Measurements from ENCODE around the gene ZBED2.
"Not testable (repeated sequence)": the region's sequence is repeated elsewhere in the genome, so short reads cannot be mapped to it uniquely, and the experiment has no call there.

Gene ZBED2

DNA sequence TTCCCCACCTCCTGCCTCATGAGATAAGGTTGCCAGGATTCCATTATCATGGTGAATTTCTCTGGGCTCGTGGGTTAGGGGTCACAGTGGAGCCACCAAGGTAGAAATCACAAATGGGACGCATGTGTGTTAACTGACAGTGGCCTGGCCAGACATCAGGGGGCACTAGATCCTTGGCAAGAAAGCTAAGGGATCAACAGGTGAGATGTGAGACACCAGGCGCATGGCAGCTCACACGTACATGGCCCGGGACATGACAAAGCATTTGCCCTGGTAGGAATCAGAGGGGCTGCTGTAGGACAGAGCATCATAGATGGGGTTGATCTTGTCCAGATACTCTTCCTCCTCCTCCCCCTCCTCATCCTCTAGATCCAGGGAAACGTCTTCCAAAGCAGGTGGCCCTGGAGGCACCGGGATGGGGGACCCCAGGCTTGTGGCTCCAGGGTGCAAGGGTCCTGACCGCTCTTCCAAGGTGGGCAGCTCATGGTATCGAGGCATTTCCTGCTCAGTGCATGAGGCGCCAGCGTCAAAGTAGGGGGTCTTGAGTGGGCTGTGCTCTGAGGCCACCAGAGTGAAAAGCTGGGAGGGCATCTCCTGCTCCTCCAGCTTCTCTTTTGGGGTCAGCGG is 24.6 kb downstream of the ZBED2 start:
- Histone ChIP-seq H3K36me3 (ENCODE audit: control insufficient read depth, insufficient read depth, low read length, severe bottlenecking) (no peaks in the 10 kb centered on the region), H3K27me3 (replicated peaks; ENCODE audit: control insufficient read depth, insufficient read depth, low read length) (no peaks in the 10 kb centered on the region), H3K9ac (ENCODE audit: low read length) (no peak overlapping the region), H3K4me1 (ENCODE audit: control insufficient read depth, insufficient read depth, low read length) (no peaks in the 10 kb centered on the region), H3K4me3 (ENCODE audit: low read length) (no peak overlapping the region), H3K9me3 (ENCODE audit: control insufficient read depth, low read length) (no peaks in the 10 kb centered on the region)
- no peak for DNase-seq (ENCODE audit: low read depth)

DNA sequence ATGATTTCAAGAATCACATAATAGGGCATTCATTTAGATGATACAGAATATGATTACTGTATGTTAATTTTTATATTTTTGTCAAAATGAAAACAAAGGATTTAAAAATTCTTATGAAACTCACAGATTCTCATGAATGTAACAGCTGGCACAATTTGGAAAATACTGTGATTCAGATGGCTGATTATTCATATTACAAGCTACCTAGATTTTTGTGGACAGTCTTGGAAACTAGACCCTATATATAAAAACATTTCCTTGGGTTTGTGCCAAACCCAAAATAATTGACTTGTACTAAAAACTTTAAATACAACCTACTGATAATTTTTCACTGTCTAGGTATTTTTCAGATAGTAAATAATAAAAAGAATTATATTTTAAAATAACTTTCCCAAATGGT is 26.2 kb downstream of the ZBED2 start:
- H3K4me1 ChIP-seq (ENCODE audit: control insufficient read depth, insufficient read depth, low read length), result no peaks in the 10 kb centered on the region
- H3K36me3 ChIP-seq (ENCODE audit: control insufficient read depth, insufficient read depth, low read length, severe bottlenecking), result no peaks in the 10 kb centered on the region
- no peak overlapping the region for H3K4me3 ChIP-seq (ENCODE audit: low read length)
- DNase-seq (ENCODE audit: low read depth), result no peak
- no peaks in the 10 kb centered on the region for H3K9me3 ChIP-seq (ENCODE audit: control insufficient read depth, low read length)
- H3K9ac ChIP-seq (ENCODE audit: low read length), result no peak overlapping the region
- H3K27me3 ChIP-seq (replicated peaks; ENCODE audit: control insufficient read depth, insufficient read depth, low read length), result no peaks in the 10 kb centered on the region

DNA sequence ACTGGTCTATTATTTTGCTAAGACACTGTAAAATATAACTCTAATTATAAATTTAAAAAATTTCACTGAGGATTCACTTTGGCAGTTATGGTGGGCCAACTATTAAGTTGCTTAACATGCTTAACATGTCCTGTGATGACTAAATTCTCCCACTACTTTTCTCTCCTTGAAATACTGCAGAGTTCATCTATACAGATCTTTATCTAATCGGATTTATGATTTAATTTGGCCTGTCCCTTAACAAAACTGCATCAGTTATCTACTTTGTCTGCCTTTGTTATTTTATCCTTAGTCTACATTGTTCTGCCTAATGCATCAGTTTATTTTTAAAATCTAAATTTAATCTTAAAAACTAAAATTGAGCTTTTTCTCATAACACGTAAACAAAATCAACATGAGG is 26.8 kb downstream of the ZBED2 start:
- H3K36me3 ChIP-seq (ENCODE audit: control insufficient read depth, insufficient read depth, low read length, severe bottlenecking), result no peaks in the 10 kb centered on the region
- no peaks in the 10 kb centered on the region for H3K9me3 ChIP-seq (ENCODE audit: control insufficient read depth, low read length)
- DNase-seq (ENCODE audit: low read depth), result no peak
- no peaks in the 10 kb centered on the region for H3K4me1 ChIP-seq (ENCODE audit: control insufficient read depth, insufficient read depth, low read length)
- H3K4me3 ChIP-seq (ENCODE audit: low read length), result no peak overlapping the region
- no peaks in the 10 kb centered on the region for H3K27me3 ChIP-seq (replicated peaks; ENCODE audit: control insufficient read depth, insufficient read depth, low read length)
- no peak overlapping the region for H3K9ac ChIP-seq (ENCODE audit: low read length)

DNA sequence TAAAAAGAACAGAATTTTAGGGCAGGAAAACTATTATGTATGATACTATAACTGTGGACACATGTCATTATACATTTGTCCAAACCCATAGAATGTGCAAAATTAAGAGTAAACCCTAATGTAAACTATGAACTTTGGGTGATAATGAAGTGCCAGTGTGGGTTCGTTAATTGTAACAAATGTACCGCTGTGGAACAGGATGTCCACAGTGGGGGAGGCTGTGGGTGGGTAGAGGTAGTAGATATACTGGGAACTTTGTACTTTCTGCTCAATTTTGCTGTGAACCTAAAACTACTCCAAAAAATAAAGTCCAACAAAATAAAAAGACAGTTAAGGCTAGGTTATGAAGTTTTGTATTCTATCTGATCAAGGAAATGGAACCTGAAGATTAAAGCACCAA is 28.3 kb downstream of the ZBED2 start:
- no peak for DNase-seq (ENCODE audit: low read depth)
- Histone ChIP-seq H3K4me1 (ENCODE audit: control insufficient read depth, insufficient read depth, low read length) (no peaks in the 10 kb centered on the region), H3K9me3 (ENCODE audit: control insufficient read depth, low read length) (no peaks in the 10 kb centered on the region), H3K27me3 (replicated peaks; ENCODE audit: control insufficient read depth, insufficient read depth, low read length) (no peaks in the 10 kb centered on the region), H3K4me3 (ENCODE audit: low read length) (no peak overlapping the region), H3K36me3 (ENCODE audit: control insufficient read depth, insufficient read depth, low read length, severe bottlenecking) (no peaks in the 10 kb centered on the region), H3K9ac (ENCODE audit: low read length) (no peak overlapping the region)

DNA sequence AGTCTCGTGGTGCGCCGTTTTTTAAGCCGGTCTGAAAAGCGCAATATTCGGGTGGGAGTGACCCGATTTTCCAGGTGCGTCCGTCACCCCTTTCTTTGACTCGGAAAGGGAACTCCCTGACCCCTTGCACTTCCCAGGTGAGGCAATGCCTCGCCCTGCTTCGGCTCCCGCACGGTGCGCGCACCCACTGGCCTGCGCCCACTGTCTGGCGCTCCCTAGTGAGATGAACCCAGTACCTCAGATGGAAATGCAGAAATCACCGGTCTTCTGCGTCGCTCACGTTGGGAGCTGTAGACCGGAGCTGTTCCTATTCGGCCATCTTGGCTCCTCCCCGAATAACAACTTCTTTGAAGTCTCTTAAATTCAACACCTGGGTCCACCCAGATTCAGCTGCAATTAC is 33.2 kb downstream of the ZBED2 start:
- not testable (repeated sequence) for H3K4me3 ChIP-seq (ENCODE audit: low read length); H3K9ac ChIP-seq (ENCODE audit: low read length); H3K27me3 ChIP-seq (replicated peaks; ENCODE audit: control insufficient read depth, insufficient read depth, low read length)

DNA sequence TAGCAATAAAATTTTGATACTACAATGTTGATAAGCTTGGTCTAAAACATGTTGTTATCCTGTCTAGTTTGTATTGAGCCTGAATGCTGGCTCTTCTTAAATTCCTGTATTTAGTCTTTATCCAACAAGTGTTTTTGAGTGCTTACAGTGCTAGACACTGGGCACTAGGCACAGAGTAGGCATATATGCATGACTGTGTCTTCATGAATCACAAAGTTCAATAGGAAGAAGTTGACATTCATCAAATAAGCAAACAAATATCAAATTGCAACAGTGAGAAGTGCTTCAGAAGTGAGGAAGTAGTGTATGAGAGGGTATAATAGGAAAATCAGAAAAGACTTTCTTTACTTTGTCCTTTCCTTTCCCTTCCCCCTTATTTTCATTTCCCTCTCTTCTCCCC is 46.4 kb downstream of the ZBED2 start:
- H3K4me3 ChIP-seq (ENCODE audit: low read length), result no peak overlapping the region

More for the DNA sequence above, 33.2 kb downstream of the ZBED2 start:
- not testable (repeated sequence) for H3K36me3 ChIP-seq (ENCODE audit: control insufficient read depth, insufficient read depth, low read length, severe bottlenecking); H3K4me1 ChIP-seq (ENCODE audit: control insufficient read depth, insufficient read depth, low read length); H3K9me3 ChIP-seq (ENCODE audit: control insufficient read depth, low read length); DNase-seq (ENCODE audit: low read depth)

DNA sequence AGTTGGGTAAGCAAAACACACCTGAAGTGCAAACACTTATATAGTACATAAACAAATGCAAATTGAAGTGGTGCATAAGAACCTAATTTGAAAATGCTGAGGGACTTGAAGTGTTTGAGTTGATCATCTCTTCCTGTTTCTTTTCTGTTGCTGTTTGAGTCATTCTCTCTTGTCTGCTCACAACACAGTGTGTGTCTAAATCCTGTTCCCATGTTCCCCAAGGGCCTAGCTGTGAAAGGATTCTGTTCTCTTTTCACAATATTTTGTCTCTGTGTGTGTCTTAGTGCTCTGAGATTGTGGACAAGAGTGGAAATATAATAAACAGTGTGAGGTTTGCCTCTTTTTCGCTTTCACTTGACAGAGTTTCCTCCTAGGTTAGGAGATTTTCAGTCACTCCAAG is 47.1 kb downstream of the ZBED2 start:
- no peak for DNase-seq (ENCODE audit: low read depth)
- H3K9me3 ChIP-seq (ENCODE audit: control insufficient read depth, low read length), result no peaks in the 10 kb centered on the region
- no peak overlapping the region for H3K4me3 ChIP-seq (ENCODE audit: low read length)
- H3K27me3 ChIP-seq (replicated peaks; ENCODE audit: control insufficient read depth, insufficient read depth, low read length), result peaks cover 2% of the 10 kb centered on the region
- no peaks in the 10 kb centered on the region for H3K4me1 ChIP-seq (ENCODE audit: control insufficient read depth, insufficient read depth, low read length)
- no peaks in the 10 kb centered on the region for H3K36me3 ChIP-seq (ENCODE audit: control insufficient read depth, insufficient read depth, low read length, severe bottlenecking)
- H3K9ac ChIP-seq (ENCODE audit: low read length), result no peak overlapping the region

More for the DNA sequence above, 46.4 kb downstream of the ZBED2 start:
- no peak overlapping the region for H3K9ac ChIP-seq (ENCODE audit: low read length)
- no peaks in the 10 kb centered on the region for H3K9me3 ChIP-seq (ENCODE audit: control insufficient read depth, low read length)
- H3K27me3 ChIP-seq (replicated peaks; ENCODE audit: control insufficient read depth, insufficient read depth, low read length), result peaks cover 2% of the 10 kb centered on the region
- H3K36me3 ChIP-seq (ENCODE audit: control insufficient read depth, insufficient read depth, low read length, severe bottlenecking), result no peaks in the 10 kb centered on the region
- H3K4me1 ChIP-seq (ENCODE audit: control insufficient read depth, insufficient read depth, low read length), result no peaks in the 10 kb centered on the region
- no peak for DNase-seq (ENCODE audit: low read depth)

DNA sequence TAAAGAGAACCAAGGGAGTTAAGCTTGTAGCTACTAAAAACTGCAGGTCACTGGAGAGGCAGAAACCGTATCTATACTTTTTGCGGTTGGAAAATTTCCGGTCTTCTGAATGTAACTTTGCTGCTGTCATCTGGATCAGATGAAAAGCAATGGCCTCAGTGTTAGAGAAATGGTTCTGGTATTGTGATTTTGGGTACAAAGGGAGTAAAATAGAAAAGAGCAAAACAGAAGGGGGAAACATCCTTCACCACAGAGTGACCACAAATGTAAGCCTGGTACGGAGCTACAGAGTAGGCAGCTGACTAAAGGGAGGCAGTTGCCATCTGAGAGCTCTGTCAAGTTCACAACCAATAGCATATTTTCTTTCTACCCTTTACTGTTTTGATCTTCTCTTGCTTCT is 47.5 kb downstream of the ZBED2 start:
- H3K4me1 ChIP-seq (ENCODE audit: control insufficient read depth, insufficient read depth, low read length), result no peaks in the 10 kb centered on the region
- no peak for DNase-seq (ENCODE audit: low read depth)
- peaks cover 2% of the 10 kb centered on the region for H3K27me3 ChIP-seq (replicated peaks; ENCODE audit: control insufficient read depth, insufficient read depth, low read length)
- no peak overlapping the region for H3K9ac ChIP-seq (ENCODE audit: low read length)
- H3K4me3 ChIP-seq (ENCODE audit: low read length), result no peak overlapping the region
- H3K9me3 ChIP-seq (ENCODE audit: control insufficient read depth, low read length), result no peaks in the 10 kb centered on the region
- H3K36me3 ChIP-seq (ENCODE audit: control insufficient read depth, insufficient read depth, low read length, severe bottlenecking), result no peaks in the 10 kb centered on the region

DNA sequence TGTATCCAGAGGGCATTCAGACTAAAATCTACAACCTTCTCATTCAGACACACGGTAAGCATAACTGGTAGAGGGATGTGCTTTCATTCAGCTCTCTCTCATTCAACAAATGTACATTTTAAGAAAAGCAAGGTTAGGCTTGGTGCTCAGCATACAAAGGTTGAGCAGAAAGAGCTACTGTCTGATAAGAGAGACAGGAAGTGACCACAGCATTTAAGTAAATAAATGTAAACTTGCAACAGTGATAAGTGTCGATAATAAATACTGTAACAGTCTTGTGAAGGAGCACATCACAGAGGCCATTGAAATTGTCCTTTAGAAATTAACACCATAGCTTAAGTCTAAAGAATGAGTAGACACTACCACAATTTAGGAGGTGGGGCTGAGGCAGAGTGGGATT is 49.8 kb downstream of the ZBED2 start:
- H3K9ac ChIP-seq (ENCODE audit: low read length), result no peak overlapping the region
- H3K27me3 ChIP-seq (replicated peaks; ENCODE audit: control insufficient read depth, insufficient read depth, low read length), result no peaks in the 10 kb centered on the region
- DNase-seq (ENCODE audit: low read depth), result no peak
- H3K4me1 ChIP-seq (ENCODE audit: control insufficient read depth, insufficient read depth, low read length), result no peaks in the 10 kb centered on the region
- no peak overlapping the region for H3K4me3 ChIP-seq (ENCODE audit: low read length)
- H3K9me3 ChIP-seq (ENCODE audit: control insufficient read depth, low read length), result no peaks in the 10 kb centered on the region
- H3K36me3 ChIP-seq (ENCODE audit: control insufficient read depth, insufficient read depth, low read length, severe bottlenecking), result no peaks in the 10 kb centered on the region
